Left lung (tissue), 10 donors: ENCODE data around the gene FOXN1. TPM values are rescaled to one million over a fixed set of nuclear protein-coding genes. Genes with fewer than 3 reads are reported as not detected.
A peak's percentile ranks its signal among the peaks of the same experiment; 100 is the strongest.
"Not testable (repeated sequence)": the region's sequence is repeated elsewhere in the genome, so short reads cannot be mapped to it uniquely, and the experiment has no call there.

Experiments used
- ATAC-seq: fragments of 200-7000 bp; cut with Tn5 transposase; one replicate; pipeline ENCODE4 v1.9.1; 2020; ENCODE audit warnings: moderate library complexity
- DNase-seq, 4 donors: peaks; one replicate each; pipeline ENCODE4 v3.0.0-alpha.2; 2013 to 2020
- H3K27ac ChIP-seq, 2 donors: fragments of 200-600 bp; sonication (generic) in 1 of 2; one replicate each; pipeline versions ENCODE4 v1.5.0 to v1.8.0; 2020 to 2021
- H3K27me3 ChIP-seq, 2 donors: fragments of 200-600 bp; sonication (generic) in 1 of 2; one replicate each; pipeline versions ENCODE4 v1.5.0 to v1.8.0; 2020 to 2021
- H3K36me3 ChIP-seq, 2 donors: fragments of 200-600 bp; sonication (generic) in 1 of 2; one replicate each; pipeline versions ENCODE4 v1.5.0 to v1.8.0; 2020 to 2021
- H3K4me1 ChIP-seq, 2 donors: fragments of 200-600 bp; one replicate each; pipeline ENCODE4 v1.8.0; 2021
- H3K4me3 ChIP-seq, 2 donors: fragments of 200-600 bp; sonication (generic) in 1 of 2; one replicate each; pipeline versions ENCODE4 v1.5.0 to v1.8.0; 2020 to 2021; ENCODE audit warnings: mild to moderate bottlenecking in 1 of 2
- H3K9me3 ChIP-seq, 2 donors: fragments of 200-600 bp; sonication (generic) in 1 of 2; one replicate each; pipeline versions ENCODE4 v1.5.0 to v1.8.0; 2020 to 2021
- intact Hi-C, 2 donors: fragments of 100-400 bp; cut with DNase I; formaldehyde crosslinking; loops; one replicate each; pipeline versions ENCODE4 v1.11.2 to v1.14.2; 2022
- polyA plus RNA-seq, 6 donors: library from polyadenylated mRNA; unstranded; fragments of 120-200 nt; gene quantifications; one replicate each; pipeline ENCODE4 v1.2.1, GENCODE V29; 2013; ENCODE audit not compliant: insufficient read length in 6 of 6
- total RNA-seq, 2 donors: library from RNA; stranded (reverse); fragmentation: NEBNext Ultra II Directional; extraction: Animal tissue kit (Norgen Biotek cat#: 25700); gene quantifications; one replicate each; pipeline ENCODE4 v1.2.1, GENCODE V29; 2021
- TF ChIP-seq, protein P1 (sequence below), 2 donors: fragments of 200-600 bp; sonication (generic) in 1 of 2; IDR thresholded peaks; one replicate each; pipeline versions ENCODE4 v1.5.0 to v1.8.0; 2021; ENCODE audit warnings: antibody characterized with exemption in 2 of 2
- donor health status: DM: no; HTN: yes; CAD: no.
- donor health status: DM: no; HTN: no; CAD: no.

FOXN1 gene
- total and polyA plus RNA-seq, 8 donors, result 0.06 to 0.29 (median 0.18) TPM

- Histone ChIP-seq H3K27me3 (no peaks in the 10 kb centered on the region), H3K9me3 (no peaks in the 10 kb centered on the region), H3K36me3 (peaks cover 0 to 12% of the 10 kb centered on the region in 2 donors), H3K27ac (no peak overlapping the region), H3K4me1 (peaks cover 7 to 37% of the 10 kb centered on the region in 2 donors), H3K4me3 (no peak overlapping the region)
- intact Hi-C loops, result no loop called here
- TF ChIP-seq, protein P1, sequence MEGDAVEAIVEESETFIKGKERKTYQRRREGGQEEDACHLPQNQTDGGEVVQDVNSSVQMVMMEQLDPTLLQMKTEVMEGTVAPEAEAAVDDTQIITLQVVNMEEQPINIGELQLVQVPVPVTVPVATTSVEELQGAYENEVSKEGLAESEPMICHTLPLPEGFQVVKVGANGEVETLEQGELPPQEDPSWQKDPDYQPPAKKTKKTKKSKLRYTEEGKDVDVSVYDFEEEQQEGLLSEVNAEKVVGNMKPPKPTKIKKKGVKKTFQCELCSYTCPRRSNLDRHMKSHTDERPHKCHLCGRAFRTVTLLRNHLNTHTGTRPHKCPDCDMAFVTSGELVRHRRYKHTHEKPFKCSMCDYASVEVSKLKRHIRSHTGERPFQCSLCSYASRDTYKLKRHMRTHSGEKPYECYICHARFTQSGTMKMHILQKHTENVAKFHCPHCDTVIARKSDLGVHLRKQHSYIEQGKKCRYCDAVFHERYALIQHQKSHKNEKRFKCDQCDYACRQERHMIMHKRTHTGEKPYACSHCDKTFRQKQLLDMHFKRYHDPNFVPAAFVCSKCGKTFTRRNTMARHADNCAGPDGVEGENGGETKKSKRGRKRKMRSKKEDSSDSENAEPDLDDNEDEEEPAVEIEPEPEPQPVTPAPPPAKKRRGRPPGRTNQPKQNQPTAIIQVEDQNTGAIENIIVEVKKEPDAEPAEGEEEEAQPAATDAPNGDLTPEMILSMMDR (IDR thresholded peaks at IDR 0.05), result no peak
- no peak for DNase-seq
- ATAC-seq, result no peak
These were observed 68.4 kb downstream of the FOXN1 start for GRCh38 chr17:28574526-28574925.

DNA sequence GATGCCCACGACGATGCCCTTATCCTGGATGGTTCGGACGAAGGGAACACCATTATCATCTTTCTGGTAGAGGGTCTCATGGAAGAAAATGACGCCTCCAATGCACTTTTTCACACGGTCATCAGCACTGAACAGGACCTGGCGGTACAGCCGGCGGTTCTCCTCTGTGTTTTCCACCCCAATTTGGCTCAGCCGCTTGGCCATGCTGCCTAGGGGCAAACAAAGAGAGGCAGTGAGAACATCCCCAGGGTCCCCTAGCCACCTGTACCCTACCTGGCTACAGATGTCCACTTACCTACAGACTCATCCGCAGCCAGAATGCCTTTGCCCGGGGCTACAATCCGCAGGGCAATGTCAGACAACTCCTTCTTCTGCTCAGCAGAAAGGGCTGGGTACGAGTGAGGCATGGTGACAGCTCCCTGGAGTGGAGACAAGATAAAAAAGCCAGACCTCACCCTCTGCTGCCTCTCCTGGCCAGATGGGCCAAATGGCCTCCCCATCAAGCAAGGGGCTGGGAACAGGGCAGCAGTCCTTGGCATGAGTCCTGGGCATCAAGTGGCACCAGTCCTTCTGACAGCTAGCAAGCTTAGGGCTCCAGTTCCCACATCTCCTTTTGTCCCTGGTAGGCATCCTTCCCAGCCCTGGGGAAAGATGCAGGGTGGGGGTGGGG is 69.1 kb downstream of the FOXN1 start:
- no peak for DNase-seq
- no peaks in the 10 kb centered on the region for H3K27me3 ChIP-seq
- ATAC-seq, result no peak
- no peak overlapping the region for H3K4me3 ChIP-seq
- no peak overlapping the region for H3K27ac ChIP-seq
- peaks cover 0 to 19% of the 10 kb centered on the region in 2 donors for H3K36me3 ChIP-seq
- no peaks in the 10 kb centered on the region for H3K9me3 ChIP-seq
- intact Hi-C loops, result no loop called here
- TF ChIP-seq, protein P1 (IDR thresholded peaks at IDR 0.05), result no peak
- H3K4me1 ChIP-seq, result peaks cover 5 to 29% of the 10 kb centered on the region in 2 donors

DNA sequence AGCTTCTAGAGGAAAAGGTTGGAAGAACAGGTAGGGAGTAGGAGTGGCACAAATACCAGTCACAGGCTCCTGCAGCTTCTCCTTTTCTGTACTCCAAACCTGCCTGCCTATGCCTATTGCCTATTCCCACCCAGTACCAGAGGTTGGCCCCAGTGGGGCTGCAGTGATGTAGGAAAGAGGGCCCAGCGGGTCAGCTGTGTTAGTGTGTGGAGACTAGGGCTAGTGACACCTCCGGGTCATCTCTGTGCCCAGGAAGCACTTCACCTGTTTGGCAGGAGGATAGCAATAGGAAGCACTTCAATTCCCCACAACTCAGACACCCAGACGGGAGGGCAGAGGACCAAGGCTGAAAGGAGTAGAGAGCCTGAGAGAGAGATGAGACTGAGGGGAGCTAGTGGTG is 69.9 kb downstream of the FOXN1 start:
- peaks cover 3 to 23% of the 10 kb centered on the region in 2 donors for H3K4me1 ChIP-seq
- DNase-seq, H3K9me3 ChIP-seq, intact Hi-C loops, ATAC-seq, H3K27ac ChIP-seq, H3K27me3 ChIP-seq, H3K4me3 ChIP-seq: not testable (repeated sequence)
- H3K36me3 ChIP-seq, result peaks cover 0 to 19% of the 10 kb centered on the region in 2 donors

- intact Hi-C loops, result no loop called here
- Histone ChIP-seq H3K36me3 (peaks cover 0 to 22% of the 10 kb centered on the region in 2 donors), H3K27ac (peak within 1 kb of the TSS in 1 of 2 donors; percentile 60), H3K9me3 (no peaks in the 10 kb centered on the region), H3K4me3 (peak within 1 kb of the TSS in 1 of 2 donors; percentile 31), H3K4me1 (peaks cover 2 to 20% of the 10 kb centered on the region in 2 donors), H3K27me3 (no peaks in the 10 kb centered on the region)
- TF ChIP-seq, protein P1 (IDR thresholded peaks at IDR 0.05), result no peak
- ATAC-seq (peak; percentile 99), DNase-seq (peak; percentile 86 to 100 (median 97))
These were observed 70.8 kb downstream of the FOXN1 start, which contains the start of gene ALDOC for GRCh38 chr17:28576758-28577465. Gene ALDOC (minus strand): TSS chr17:28576895. CDS start chr17:28575532, 1,363 bp downstream.

GRCh38 chr17:28577466-28577824 is 71.3 kb downstream of the FOXN1 start:
- H3K36me3 ChIP-seq, result peaks cover 0 to 24% of the 10 kb centered on the region in 2 donors
- no peak overlapping the region for H3K27ac ChIP-seq
- H3K4me1 ChIP-seq, result peaks cover 0 to 15% of the 10 kb centered on the region in 2 donors
- TF ChIP-seq, protein P1 (IDR thresholded peaks at IDR 0.05), result no peak
- ATAC-seq, result no peak
- intact Hi-C loops, result no loop called here
- H3K9me3 ChIP-seq, result no peaks in the 10 kb centered on the region
- no peak for DNase-seq
- no peak overlapping the region for H3K4me3 ChIP-seq
- H3K27me3 ChIP-seq, result no peaks in the 10 kb centered on the region
